HCT116 (cell line): ENCODE data around the gene MAP4. TPM values are rescaled to one million over a fixed set of nuclear protein-coding genes. Genes with fewer than 3 reads are reported as not detected.

Experiments
- ATAC-seq: fragments of 200-7000 bp; cut with Tn5 transposase; 2 replicates; pipeline ENCODE4 v1.9.1; 2020; ENCODE audit warnings: mild to moderate bottlenecking, moderate library complexity
- BruUV-seq: library from RNA; stranded (reverse); fragments of 400-500 nt; replicated peaks from 2 replicates; lab custom pipeline; 2021; lab: Mats Ljungman, UMichigan
- CTCF ChIA-PET: fragments of 300-600 bp; sonication (Branson Sonifier 250); formaldehyde crosslinking; loops from one replicate; lab custom pipeline; 2021; ENCODE audit warnings: antibody characterized with exemption; lab: Charles Lee
- POLR2A ChIA-PET: fragments of 300-600, 350-600 bp; sonication (Branson Sonifier 250); formaldehyde crosslinking; loops from one replicate; lab custom pipeline; 2021; ENCODE audit warnings: antibody characterized with exemption; lab: Charles Lee
- RAD21 ChIA-PET, 2 experiments: fragments of 300-600 bp; sonication (Branson Sonifier 250); formaldehyde crosslinking; loops; one replicate each; lab custom pipeline; 2023; ENCODE audit warnings: low total read pairs in 2 of 2; ENCODE audit not compliant: uncharacterized antibody in 2 of 2, unreplicated experiment in 2 of 2, low non-redundant PET in 1 of 2; lab: Charles Lee
- DNase-seq: peaks from one replicate; pipeline ENCODE4 v3.0.0-alpha.2; 2010; ENCODE audit warnings: low read depth, low spot score
- H2AFZ ChIP-seq: fragments of 200-600 bp; shearing (Covaris generic), sonication (generic); 2 replicates; pipeline ENCODE4 v1.6.1; 2017; ENCODE audit warnings: low read depth, mixed run types, mixed read lengths, antibody characterized with exemption, low read length; ENCODE audit not compliant: poor library complexity, severe bottlenecking
- H3K27ac ChIP-seq: 2 replicates; pipeline ENCODE4 v1.5.1; 2012; ENCODE audit warnings: low read depth, low read length
- H3K27me3 ChIP-seq: fragments of 200-600 bp; sonication (generic); 2 replicates; pipeline ENCODE4 v1.6.1; 2016; ENCODE audit warnings: mixed run types, low read length, mixed read lengths; ENCODE audit not compliant: insufficient read depth
- H3K36me3 ChIP-seq, 2 experiments: fragments of 200-500 bp in 1 of 2; fragments of 200-600 bp in 1 of 2; sonication (Bioruptor generic) in 1 of 2; sonication (generic) in 1 of 2; 2 replicates each; pipeline versions ENCODE4 v1.5.1 to v1.6.1; 2014 to 2016; ENCODE audit warnings: low read length in 2 of 2, inconsistent platforms in 1 of 2, mixed read lengths in 1 of 2, mixed run types in 1 of 2; ENCODE audit not compliant: insufficient read depth in 2 of 2, control insufficient read depth in 1 of 2
- H3K4me1 ChIP-seq, 2 experiments: fragments of 200-600 bp in 1 of 2; sonication (generic) in 1 of 2; 2 replicates each; pipeline versions ENCODE4 v1.5.1 to v1.6.1; 2012 to 2017; ENCODE audit warnings: low read length in 2 of 2, inconsistent platforms in 1 of 2, mild to moderate bottlenecking in 1 of 2, mixed read lengths in 1 of 2, mixed run types in 1 of 2, moderate library complexity in 1 of 2; ENCODE audit not compliant: insufficient read depth in 2 of 2, control insufficient read depth in 1 of 2
- H3K4me2 ChIP-seq: fragments of 200-600 bp; sonication (generic); 2 replicates; pipeline ENCODE4 v1.6.1; 2017; ENCODE audit warnings: mixed run types, low read length, mixed read lengths
- H3K4me3 ChIP-seq, 2 experiments: fragments of 200-600 bp in 1 of 2; sonication (generic) in 1 of 2; replicated peaks in 1 of 2; 2 replicates each; pipeline ENCODE4 v1.5.1; 2011 to 2016; ENCODE audit warnings: low read length in 2 of 2, control low read depth in 1 of 2, low read depth in 1 of 2, mild to moderate bottlenecking in 1 of 2, mixed read lengths in 1 of 2, mixed run types in 1 of 2
- H3K79me2 ChIP-seq: fragments of 200-600 bp; sonication (generic); 2 replicates; pipeline ENCODE4 v1.6.1; 2017; ENCODE audit warnings: mild to moderate bottlenecking, mixed run types, low read length, moderate library complexity, mixed read lengths; ENCODE audit not compliant: insufficient read depth
- H3K9ac ChIP-seq: fragments of 200-600 bp; sonication (generic); 2 replicates; pipeline ENCODE4 v1.6.1; 2016; ENCODE audit warnings: low read length, mixed read lengths
- H3K9me2 ChIP-seq: fragments of 200-600 bp; sonication (generic), shearing (Covaris generic); 2 replicates; pipeline ENCODE4 v1.6.1; 2017; ENCODE audit warnings: mixed run types, mild to moderate bottlenecking, moderate library complexity; ENCODE audit not compliant: insufficient read depth
- H3K9me3 ChIP-seq, 2 experiments: fragments of 200-500 bp in 1 of 2; fragments of 200-600 bp in 1 of 2; sonication (Bioruptor generic) in 1 of 2; sonication (generic) in 1 of 2; 2 replicates each; pipeline ENCODE4 v1.6.1; 2014 to 2017; ENCODE audit warnings: low read length in 2 of 2, mixed read lengths in 2 of 2, inconsistent platforms in 1 of 2, low read depth in 1 of 2, mild to moderate bottlenecking in 1 of 2, mixed run types in 1 of 2, moderate library complexity in 1 of 2; ENCODE audit not compliant: control insufficient read depth in 1 of 2, insufficient read depth in 1 of 2
- H4K20me1 ChIP-seq: fragments of 200-600 bp; sonication (generic), shearing (Covaris generic); 2 replicates; pipeline ENCODE4 v1.6.1; 2017; ENCODE audit warnings: mixed run types, mild to moderate bottlenecking, moderate library complexity; ENCODE audit not compliant: insufficient read depth
- CEBPB ChIP-seq: IDR thresholded peaks from 2 replicates; pipeline ENCODE4 v1.6.1; 2012; ENCODE audit warnings: low read depth
- EZH2 ChIP-seq: fragments of 200-600 bp; sonication (generic); IDR thresholded peaks from 2 replicates; pipeline ENCODE4 v1.6.1; 2017; ENCODE audit warnings: antibody characterized with exemption, mixed run types
- EZH2phosphoT487 ChIP-seq: fragments of 200-600 bp; IDR thresholded peaks from 2 replicates; pipeline ENCODE4 v1.6.1; 2018; ENCODE audit warnings: antibody characterized with exemption, borderline replicate concordance
- FOSL1 ChIP-seq: IDR thresholded peaks from 2 replicates; pipeline ENCODE4 v1.6.1; 2012; ENCODE audit warnings: low read depth
- JUND ChIP-seq: IDR thresholded peaks from 2 replicates; pipeline ENCODE4 v1.6.1; 2012
- POLR2A ChIP-seq: IDR thresholded peaks from 2 replicates; pipeline ENCODE4 v1.7.0; 2011; ENCODE audit warnings: borderline replicate concordance; ENCODE audit not compliant: insufficient read depth, insufficient read length; ENCODE audit errors: extremely low read depth
- POLR2AphosphoS5 ChIP-seq: IDR thresholded peaks from 2 replicates; pipeline ENCODE4 v1.6.1; 2011; ENCODE audit warnings: mild to moderate bottlenecking, low read depth, low read length, moderate library complexity
- RAD21 ChIP-seq: IDR thresholded peaks from 2 replicates; pipeline ENCODE4 v1.6.1; 2012; ENCODE audit warnings: low read depth, mild to moderate bottlenecking
- SIN3A ChIP-seq: IDR thresholded peaks from 2 replicates; pipeline ENCODE4 v1.6.1; 2012; ENCODE audit warnings: low read depth
- SP1 ChIP-seq: IDR thresholded peaks from 2 replicates; pipeline ENCODE4 v1.6.1; 2012; ENCODE audit warnings: low read depth
- SRF ChIP-seq: IDR thresholded peaks from 2 replicates; pipeline ENCODE4 v1.6.1; 2012; ENCODE audit warnings: low read depth
- TCF7L2 ChIP-seq: IDR thresholded peaks from 2 replicates; pipeline ENCODE4 v1.7.0; 2011; ENCODE audit warnings: borderline replicate concordance, inconsistent platforms; ENCODE audit not compliant: insufficient read depth, insufficient read length; ENCODE audit errors: extremely low read depth
- ZFX ChIP-seq: fragments of 450-650 bp; IDR thresholded peaks from 2 replicates; pipeline ENCODE4 v1.6.1; 2017
- intact Hi-C: fragments of 100-400 bp; cut with micrococcal nuclease; formaldehyde crosslinking; loops from 2 replicates; pipeline ENCODE4 v1.10.0; 2022
- total RNA-seq: library from RNA; stranded (reverse); gene quantifications from one replicate; pipeline ENCODE4 v1.2.1, GENCODE V29; 2021; ENCODE audit not compliant: unreplicated experiment
- TF ChIP-seq, protein P1 (sequence below), 3 experiments: fragments of 200-600 bp in 1 of 3; sonication (generic) in 1 of 3; IDR thresholded peaks in 2 of 3; conservative IDR thresholded peaks in 1 of 3; 2 replicates each; pipeline ENCODE4 v1.5.1; 2012 to 2017; ENCODE audit warnings: low read depth in 2 of 3, low read length in 2 of 3, antibody characterized with exemption in 1 of 3, borderline replicate concordance in 1 of 3, control low read depth in 1 of 3, mild to moderate bottlenecking in 1 of 3, mixed read lengths in 1 of 3, mixed run types in 1 of 3, moderate library complexity in 1 of 3; ENCODE audit not compliant: insufficient read depth in 1 of 3
- TF ChIP-seq, protein P2 (sequence below): IDR thresholded peaks from 2 replicates; pipeline ENCODE4 v1.6.1; 2011; ENCODE audit warnings: mild to moderate bottlenecking, low read length, moderate library complexity; ENCODE audit not compliant: insufficient replicate concordance; ENCODE audit errors: extremely low read depth

Gene MAP4
- total RNA-seq, 1 experiment from 2014 or later = 200 TPM

DNA sequence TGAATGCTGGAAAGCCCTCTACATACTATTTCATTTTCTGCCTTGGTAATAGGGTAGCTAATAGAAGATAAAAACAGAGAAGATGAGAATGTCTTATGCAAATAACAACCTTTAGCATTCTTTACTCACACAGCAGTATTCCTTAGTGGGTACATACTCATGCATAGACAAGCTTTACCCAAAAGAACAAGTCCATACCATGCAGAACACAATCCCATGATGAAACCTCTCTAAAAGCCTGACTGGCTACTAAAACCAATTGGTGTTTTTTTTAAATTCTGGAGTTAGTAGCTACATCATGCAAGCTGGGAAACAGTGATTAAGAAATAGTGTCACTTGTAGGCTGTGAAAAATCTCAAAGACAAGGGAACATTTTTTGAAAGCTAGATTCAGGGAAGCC lies 108.4 kb downstream of the MAP4 start:
- H3K36me3 ChIP-seq = peaks cover 0 to 11% of the 10 kb centered on the region in 2 experiments; a peak in 1 of 4 replicates
- POLR2A ChIA-PET = no interaction called here
- RAD21 ChIA-PET = no interaction called here

More for the DNA sequence above, 108.4 kb downstream of the MAP4 start:
- Histone ChIP-seq H3K9me3 (no peaks in the 10 kb centered on the region), H3K4me2 (no peak overlapping the region), H3K9me2 (no peaks in the 10 kb centered on the region), H3K79me2 (peaks cover 9% of the 10 kb centered on the region; the same call in 1 of the 2 replicates), H3K27me3 (no peaks in the 10 kb centered on the region), H4K20me1 (no peaks in the 10 kb centered on the region; the same call in 1 of the 2 replicates), H3K4me1 (peaks cover 15 to 35% of the 10 kb centered on the region in 2 experiments), H3K27ac (no peak overlapping the region), H2AFZ (no peak overlapping the region), H3K4me3 (no peak overlapping the region), H3K9ac (no peak overlapping the region)
- intact Hi-C loops = no loop called here
- TF ChIP-seq EZH2 (no peak), SP1 (no peak), SRF (no peak), RAD21 (no peak), JUND (no peak), EZH2phosphoT487 (no peak), ZFX (no peak), SIN3A (no peak), TCF7L2 (no peak), POLR2A (no peak), FOSL1 (no peak), CEBPB (no peak), POLR2AphosphoS5 (no peak)
- TF ChIP-seq, protein P1, sequence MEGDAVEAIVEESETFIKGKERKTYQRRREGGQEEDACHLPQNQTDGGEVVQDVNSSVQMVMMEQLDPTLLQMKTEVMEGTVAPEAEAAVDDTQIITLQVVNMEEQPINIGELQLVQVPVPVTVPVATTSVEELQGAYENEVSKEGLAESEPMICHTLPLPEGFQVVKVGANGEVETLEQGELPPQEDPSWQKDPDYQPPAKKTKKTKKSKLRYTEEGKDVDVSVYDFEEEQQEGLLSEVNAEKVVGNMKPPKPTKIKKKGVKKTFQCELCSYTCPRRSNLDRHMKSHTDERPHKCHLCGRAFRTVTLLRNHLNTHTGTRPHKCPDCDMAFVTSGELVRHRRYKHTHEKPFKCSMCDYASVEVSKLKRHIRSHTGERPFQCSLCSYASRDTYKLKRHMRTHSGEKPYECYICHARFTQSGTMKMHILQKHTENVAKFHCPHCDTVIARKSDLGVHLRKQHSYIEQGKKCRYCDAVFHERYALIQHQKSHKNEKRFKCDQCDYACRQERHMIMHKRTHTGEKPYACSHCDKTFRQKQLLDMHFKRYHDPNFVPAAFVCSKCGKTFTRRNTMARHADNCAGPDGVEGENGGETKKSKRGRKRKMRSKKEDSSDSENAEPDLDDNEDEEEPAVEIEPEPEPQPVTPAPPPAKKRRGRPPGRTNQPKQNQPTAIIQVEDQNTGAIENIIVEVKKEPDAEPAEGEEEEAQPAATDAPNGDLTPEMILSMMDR (IDR thresholded peaks at IDR 0.05 in 2 of 3, conservative IDR thresholded peaks at IDR 0.05 in 1 of 3; ENCODE audit: borderline replicate concordance in 1 of 3, insufficient read depth in 1 of 3, low read depth in 2 of 3, low read length in 2 of 3) = no peak
- TF ChIP-seq, protein P2, sequence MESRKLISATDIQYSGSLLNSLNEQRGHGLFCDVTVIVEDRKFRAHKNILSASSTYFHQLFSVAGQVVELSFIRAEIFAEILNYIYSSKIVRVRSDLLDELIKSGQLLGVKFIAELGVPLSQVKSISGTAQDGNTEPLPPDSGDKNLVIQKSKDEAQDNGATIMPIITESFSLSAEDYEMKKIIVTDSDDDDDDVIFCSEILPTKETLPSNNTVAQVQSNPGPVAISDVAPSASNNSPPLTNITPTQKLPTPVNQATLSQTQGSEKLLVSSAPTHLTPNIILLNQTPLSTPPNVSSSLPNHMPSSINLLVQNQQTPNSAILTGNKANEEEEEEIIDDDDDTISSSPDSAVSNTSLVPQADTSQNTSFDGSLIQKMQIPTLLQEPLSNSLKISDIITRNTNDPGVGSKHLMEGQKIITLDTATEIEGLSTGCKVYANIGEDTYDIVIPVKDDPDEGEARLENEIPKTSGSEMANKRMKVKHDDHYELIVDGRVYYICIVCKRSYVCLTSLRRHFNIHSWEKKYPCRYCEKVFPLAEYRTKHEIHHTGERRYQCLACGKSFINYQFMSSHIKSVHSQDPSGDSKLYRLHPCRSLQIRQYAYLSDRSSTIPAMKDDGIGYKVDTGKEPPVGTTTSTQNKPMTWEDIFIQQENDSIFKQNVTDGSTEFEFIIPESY = no peak
- DNase-seq (no peak), ATAC-seq (no peak)
- BruUV-seq = no TSS peak
- CTCF ChIA-PET = no interaction called here
